Measurements from ENCODE around the gene HLA-DPA1. TPM values are rescaled to one million over a fixed set of nuclear protein-coding genes. Genes with fewer than 3 reads are reported as not detected.

The HLA-DPA1 gene
- total RNA-seq, 1 experiment from 2014 or later = 2.6 TPM

DNA sequence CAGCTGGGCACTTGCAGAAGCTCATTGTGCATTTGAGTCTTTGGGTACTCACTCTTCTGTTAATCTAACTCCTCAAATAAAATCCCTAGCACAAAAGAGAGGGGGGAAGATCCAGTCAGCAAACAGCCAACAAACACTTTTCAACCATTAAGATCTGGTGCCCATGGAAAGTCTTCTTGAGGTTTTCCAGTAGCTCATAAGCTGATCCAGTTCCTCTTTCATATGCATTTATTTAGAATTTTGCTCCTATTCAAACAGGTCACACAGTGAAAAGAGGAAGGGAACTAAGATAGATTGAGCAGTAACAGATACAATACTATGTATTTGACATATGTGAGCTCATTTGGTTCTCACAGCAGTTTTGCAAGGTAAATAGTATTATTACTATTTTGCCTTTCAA lies 41.0 kb upstream of the HLA-DPA1 start:
- Histone ChIP-seq H2AFZ (ENCODE audit: low read length) (no peak overlapping the region), H3K14ac (ENCODE audit: insufficient read depth, low read length) (no peak overlapping the region), H2BK12ac (ENCODE audit: insufficient read length, low read depth, low read length) (no peak overlapping the region), H3K27me3 (ENCODE audit: insufficient read depth, low read length) (no peaks in the 10 kb centered on the region), H3K79me2 (ENCODE audit: insufficient read depth, low read length) (peaks cover under 1% of the 10 kb centered on the region; the same call in 1 of the 2 replicates), H2BK15ac (ENCODE audit: low read depth, low read length) (no peak overlapping the region), H2BK120ac (ENCODE audit: low read depth, low read length, poor library complexity, severe bottlenecking) (no peak overlapping the region), H2AK5ac (ENCODE audit: insufficient read length, low read length) (no peak overlapping the region), H2BK5ac (ENCODE audit: insufficient read length, low read length) (no peak overlapping the region), H3T11ph (ENCODE audit: low read length) (no peak overlapping the region), H3K23ac (ENCODE audit: insufficient read length, low read depth, low read length) (no peak overlapping the region), H3K9ac (ENCODE audit: extremely low read depth, insufficient read length, low read length) (no peak overlapping the region), H2BK20ac (ENCODE audit: low read depth, low read length, poor library complexity, severe bottlenecking) (no peak overlapping the region), H4K20me1 (ENCODE audit: control insufficient read depth, insufficient read depth, insufficient read length) (no peaks in the 10 kb centered on the region), H3K56ac (ENCODE audit: insufficient read length, low read depth, low read length) (no peak overlapping the region), H3K4ac (ENCODE audit: low read depth, low read length) (no peak overlapping the region), H3K27ac (ENCODE audit: insufficient read length, low read depth, low read length) (no peak overlapping the region), H4K91ac (ENCODE audit: insufficient read length, low read depth, low read length) (no peak overlapping the region), H3K4me2 (ENCODE audit: insufficient read depth, insufficient read length, low read length) (no peak overlapping the region), H4K8ac (replicated peaks; ENCODE audit: insufficient read length, low read depth, low read length) (no peak overlapping the region), H3K18ac (ENCODE audit: insufficient read length, low read depth, low read length) (no peak overlapping the region), H3K23me2 (ENCODE audit: insufficient read length, low read depth, low read length, poor library complexity, severe bottlenecking) (peaks cover 16% of the 10 kb centered on the region), H4K5ac (ENCODE audit: insufficient read length, low read depth, low read length) (no peak overlapping the region), H3K4me1 (ENCODE audit: insufficient read depth, low read length) (peaks cover under 1% of the 10 kb centered on the region; the same call in 1 of the 2 replicates), H3K79me1 (ENCODE audit: insufficient read depth, low read depth, low read length, poor library complexity, severe bottlenecking) (no peaks in the 10 kb centered on the region), H3K9me3 (ENCODE audit: control insufficient read depth, low read depth, low read length) (no peaks in the 10 kb centered on the region)
- DNase-seq = no peak
- Mint-ChIP-seq H3K9me3 (no peaks in the 10 kb centered on the region; a peak in 1 of 5 replicates), H3K27me3 (ENCODE audit: low read depth) (peaks cover 17% of the 10 kb centered on the region), H3K36me3 (ENCODE audit: insufficient read depth in 1 of 3, low read depth in 3 of 3) (no peaks in the 10 kb centered on the region), H3K4me3 (no peak overlapping the region), H3K4me1 (peaks cover 37 to 41% of the 10 kb centered on the region in 2 experiments), H3K27ac (no peak overlapping the region)
- TF ChIP-seq, protein P1, sequence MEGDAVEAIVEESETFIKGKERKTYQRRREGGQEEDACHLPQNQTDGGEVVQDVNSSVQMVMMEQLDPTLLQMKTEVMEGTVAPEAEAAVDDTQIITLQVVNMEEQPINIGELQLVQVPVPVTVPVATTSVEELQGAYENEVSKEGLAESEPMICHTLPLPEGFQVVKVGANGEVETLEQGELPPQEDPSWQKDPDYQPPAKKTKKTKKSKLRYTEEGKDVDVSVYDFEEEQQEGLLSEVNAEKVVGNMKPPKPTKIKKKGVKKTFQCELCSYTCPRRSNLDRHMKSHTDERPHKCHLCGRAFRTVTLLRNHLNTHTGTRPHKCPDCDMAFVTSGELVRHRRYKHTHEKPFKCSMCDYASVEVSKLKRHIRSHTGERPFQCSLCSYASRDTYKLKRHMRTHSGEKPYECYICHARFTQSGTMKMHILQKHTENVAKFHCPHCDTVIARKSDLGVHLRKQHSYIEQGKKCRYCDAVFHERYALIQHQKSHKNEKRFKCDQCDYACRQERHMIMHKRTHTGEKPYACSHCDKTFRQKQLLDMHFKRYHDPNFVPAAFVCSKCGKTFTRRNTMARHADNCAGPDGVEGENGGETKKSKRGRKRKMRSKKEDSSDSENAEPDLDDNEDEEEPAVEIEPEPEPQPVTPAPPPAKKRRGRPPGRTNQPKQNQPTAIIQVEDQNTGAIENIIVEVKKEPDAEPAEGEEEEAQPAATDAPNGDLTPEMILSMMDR (conservative IDR thresholded peaks at IDR 0.05) = no peak

Data from H9 (cell line).